Mesothelial cell of epicardium (in vitro differentiated cells): ENCODE results near the gene RBBP6. TPM values are rescaled to one million over a fixed set of nuclear protein-coding genes. Genes with fewer than 3 reads are reported as not detected.
"Not testable (repeated sequence)": the region's sequence is repeated elsewhere in the genome, so short reads cannot be mapped to it uniquely, and the experiment has no call there.

Experiments used
- DNase-seq, 2 experiments: peaks; one replicate each; pipeline ENCODE4 v3.0.0; 2021; ENCODE audit warnings: low spot score in 2 of 2; ENCODE audit not compliant: unreplicated experiment in 2 of 2
- H3K27ac Mint-ChIP-seq: 2 replicates; pipeline ENCODE4 v1.8.0; 2021; ENCODE audit warnings: mixed read lengths
- H3K27me3 Mint-ChIP-seq: 2 replicates; pipeline ENCODE4 v1.8.0; 2021; ENCODE audit warnings: low read depth, mixed read lengths
- H3K36me3 Mint-ChIP-seq: 2 replicates; pipeline ENCODE4 v1.8.0; 2021; ENCODE audit warnings: mixed read lengths
- H3K4me1 Mint-ChIP-seq: 2 replicates; pipeline ENCODE4 v1.8.0; 2021; ENCODE audit warnings: mixed read lengths
- H3K4me3 Mint-ChIP-seq: 2 replicates; pipeline ENCODE4 v1.8.0; 2021; ENCODE audit warnings: mild to moderate bottlenecking, moderate library complexity, mixed read lengths
- H3K9me3 Mint-ChIP-seq: 2 replicates; pipeline ENCODE4 v1.8.0; 2021; ENCODE audit warnings: mixed read lengths
- CTCF ChIP-seq: fragments of 200-600 bp; sonication (generic); IDR thresholded peaks from one replicate; pipeline ENCODE4 v1.5.0; 2021; ENCODE audit warnings: antibody characterized with exemption; ENCODE audit not compliant: unreplicated experiment
- total RNA-seq: library from RNA; stranded (reverse); gene quantifications from 3 replicates; pipeline ENCODE4 v1.2.1, GENCODE V29; 2021

Gene RBBP6
- total RNA-seq, 1 donor from 2014 or later, result 101 TPM

GRCh38 chr16:24572069-24572468 lies 32.7 kb downstream of the RBBP6 start:
- no peaks in the 10 kb centered on the region for H3K4me1 Mint-ChIP-seq
- H3K36me3 Mint-ChIP-seq, result peaks cover 66% of the 10 kb centered on the region
- H3K4me3 Mint-ChIP-seq, result no peak overlapping the region
- DNase-seq, result no peak
- peak overlapping the region; percentile 10 for H3K27ac Mint-ChIP-seq
- no peaks in the 10 kb centered on the region for H3K27me3 Mint-ChIP-seq
- TF ChIP-seq CTCF, result no peak
- H3K9me3 Mint-ChIP-seq, result peaks cover 62% of the 10 kb centered on the region

- Mint-ChIP-seq H3K9me3 (peaks cover 57% of the 10 kb centered on the region), H3K27me3 (no peaks in the 10 kb centered on the region), H3K27ac (no peak overlapping the region), H3K4me3 (no peak overlapping the region), H3K36me3 (peaks cover 55% of the 10 kb centered on the region), H3K4me1 (no peaks in the 10 kb centered on the region)
- no peak for DNase-seq
- TF ChIP-seq CTCF, result no peak
These were observed 33.8 kb downstream of the RBBP6 start for GRCh38 chr16:24573141-24573540.

GRCh38 chr16:24574515-24575485 lies 35.4 kb downstream of the RBBP6 start:
- DNase-seq, H3K4me3 Mint-ChIP-seq, H3K27ac Mint-ChIP-seq, H3K27me3 Mint-ChIP-seq, H3K4me1 Mint-ChIP-seq: not testable (repeated sequence)
- Mint-ChIP-seq H3K36me3 (peaks cover 38% of the 10 kb centered on the region), H3K9me3 (peaks cover 41% of the 10 kb centered on the region)

GRCh38 chr16:24575791-24576190 lies 36.4 kb downstream of the RBBP6 start:
- not testable (repeated sequence) for H3K27me3 Mint-ChIP-seq, H3K27ac Mint-ChIP-seq, H3K4me3 Mint-ChIP-seq, DNase-seq, H3K4me1 Mint-ChIP-seq
- Mint-ChIP-seq H3K36me3 (peaks cover 29% of the 10 kb centered on the region), H3K9me3 (peaks cover 31% of the 10 kb centered on the region)

- peaks cover 18% of the 10 kb centered on the region for H3K9me3 Mint-ChIP-seq
- DNase-seq, result no peak
- TF ChIP-seq CTCF, result no peak
These were observed 37.8 kb downstream of the RBBP6 start for GRCh38 chr16:24577167-24577566.

GRCh38 chr16:24580665-24581064 lies 41.3 kb downstream of the RBBP6 start:
- no peaks in the 10 kb centered on the region for H3K36me3 Mint-ChIP-seq
- H3K27me3 Mint-ChIP-seq, result no peaks in the 10 kb centered on the region
- no peak for DNase-seq
- H3K9me3 Mint-ChIP-seq, result peaks cover 8% of the 10 kb centered on the region
- no peak for TF ChIP-seq CTCF
- H3K4me1 Mint-ChIP-seq, result no peaks in the 10 kb centered on the region
- H3K4me3 Mint-ChIP-seq, result no peak overlapping the region
- no peak overlapping the region for H3K27ac Mint-ChIP-seq

More at GRCh38 chr16:24577167-24577566, 37.8 kb downstream of the RBBP6 start:
- H3K27ac Mint-ChIP-seq, result no peak overlapping the region
- H3K36me3 Mint-ChIP-seq, result peaks cover 16% of the 10 kb centered on the region
- no peaks in the 10 kb centered on the region for H3K4me1 Mint-ChIP-seq
- H3K27me3 Mint-ChIP-seq, result no peaks in the 10 kb centered on the region
- H3K4me3 Mint-ChIP-seq, result no peak overlapping the region
